Osteoblast (primary cell): ENCODE data around the gene PACSIN2. TPM values are rescaled to one million over a fixed set of nuclear protein-coding genes. Genes with fewer than 3 reads are reported as not detected.

Experiments
- DNase-seq: peaks from one replicate; pipeline ENCODE4 v3.0.0; 2011; ENCODE audit warnings: low spot score, mixed read lengths; ENCODE audit not compliant: insufficient read length; ENCODE audit errors: missing footprints
- H2AFZ ChIP-seq: 2 replicates; pipeline ENCODE4 v1.6.0; 2011; ENCODE audit warnings: mild to moderate bottlenecking, low read length
- H3K27ac ChIP-seq: 2 replicates; pipeline ENCODE4 v1.5.1; 2011; ENCODE audit warnings: mild to moderate bottlenecking, low read depth, low read length, moderate library complexity
- H3K27me3 ChIP-seq: 2 replicates; pipeline ENCODE4 v1.6.0; 2012; ENCODE audit warnings: mild to moderate bottlenecking, control low read depth, inconsistent platforms, low read length, moderate library complexity; ENCODE audit not compliant: insufficient read depth
- H3K36me3 ChIP-seq: 2 replicates; pipeline ENCODE4 v1.5.1; 2011; ENCODE audit warnings: mild to moderate bottlenecking, low read length, control low read depth, moderate library complexity; ENCODE audit not compliant: insufficient read depth
- H3K4me1 ChIP-seq: 2 replicates; pipeline ENCODE4 v1.5.1; 2011; ENCODE audit warnings: mild to moderate bottlenecking, low read length, control low read depth, moderate library complexity; ENCODE audit not compliant: insufficient read depth
- H3K4me2 ChIP-seq: 2 replicates; pipeline ENCODE4 v1.6.0; 2011; ENCODE audit warnings: mild to moderate bottlenecking, low read length; ENCODE audit not compliant: insufficient read depth
- H3K4me3 ChIP-seq: fragments of 200-600 bp; sonication (generic); 3 replicates; pipeline ENCODE4 v1.5.1; 2012; ENCODE audit warnings: mild to moderate bottlenecking, low read length, inconsistent platforms; ENCODE audit not compliant: insufficient read depth
- H3K79me2 ChIP-seq: 2 replicates; pipeline ENCODE4 v1.6.0; 2012; ENCODE audit warnings: mild to moderate bottlenecking, low read length, control low read depth, inconsistent platforms; ENCODE audit not compliant: insufficient read depth
- H3K9me3 ChIP-seq: 2 replicates; pipeline ENCODE4 v1.5.1; 2011; ENCODE audit warnings: low read depth, low read length, control low read depth
- H4K20me1 ChIP-seq: 2 replicates; pipeline ENCODE4 v1.6.0; 2012; ENCODE audit warnings: mild to moderate bottlenecking, low read length, control low read depth; ENCODE audit not compliant: insufficient read depth
- CTCF ChIP-seq: IDR thresholded peaks from 2 replicates; pipeline ENCODE4 v1.5.1; 2011; ENCODE audit warnings: mild to moderate bottlenecking, low read depth, low read length, moderate library complexity; ENCODE audit errors: extremely low read depth
- total RNA-seq: library from RNA; depleted of rRNA; stranded (reverse); fragments of >200 nt; gene quantifications from 2 replicates; pipeline ENCODE4 v1.2.3, GENCODE V29; 2012

Gene PACSIN2
- total RNA-seq, 1 donor = 38.0 TPM

- Histone ChIP-seq H3K9me3 (no peaks in the 10 kb centered on the region), H2AFZ (no peak overlapping the region), H3K36me3 (no peaks in the 10 kb centered on the region), H3K4me1 (peaks cover 15% of the 10 kb centered on the region), H3K79me2 (peaks cover 67% of the 10 kb centered on the region), H3K4me3 (no peak overlapping the region), H3K27ac (no peak overlapping the region), H3K27me3 (no peaks in the 10 kb centered on the region), H3K4me2 (no peak overlapping the region), H4K20me1 (peaks cover 51% of the 10 kb centered on the region)
- no peak for DNase-seq
- TF ChIP-seq CTCF = no peak
Measured at GRCh38 chr22:42979606-42980005, 35.3 kb downstream of the PACSIN2 start.

- no peaks in the 10 kb centered on the region for H3K9me3 ChIP-seq
- H3K4me2 ChIP-seq = peak overlapping the region; percentile 51
- peaks cover 15% of the 10 kb centered on the region for H3K4me1 ChIP-seq
- H4K20me1 ChIP-seq = peaks cover 54% of the 10 kb centered on the region
- no peaks in the 10 kb centered on the region for H3K36me3 ChIP-seq
- H3K27ac ChIP-seq = peak overlapping the region; percentile 83
- no peak overlapping the region for H2AFZ ChIP-seq
- H3K4me3 ChIP-seq = peak overlapping the region; percentile 8
- no peak for TF ChIP-seq CTCF
- H3K27me3 ChIP-seq = no peaks in the 10 kb centered on the region
- peaks cover 67% of the 10 kb centered on the region for H3K79me2 ChIP-seq
- DNase-seq = peak; percentile 94
Measured at GRCh38 chr22:42978453-42979103, 36.4 kb downstream of the PACSIN2 start.

GRCh38 chr22:42977569-42977968 is 37.4 kb downstream of the PACSIN2 start:
- Histone ChIP-seq H3K4me1 (peaks cover 15% of the 10 kb centered on the region), H3K4me3 (no peak overlapping the region), H3K79me2 (peaks cover 71% of the 10 kb centered on the region), H3K27me3 (no peaks in the 10 kb centered on the region), H4K20me1 (peaks cover 57% of the 10 kb centered on the region), H3K36me3 (no peaks in the 10 kb centered on the region), H3K4me2 (no peak overlapping the region), H3K9me3 (no peaks in the 10 kb centered on the region), H3K27ac (peak overlapping the region; percentile 83), H2AFZ (no peak overlapping the region)
- no peak for TF ChIP-seq CTCF
- DNase-seq = no peak

- H3K36me3 ChIP-seq = no peaks in the 10 kb centered on the region
- no peak overlapping the region for H3K4me3 ChIP-seq
- H2AFZ ChIP-seq = no peak overlapping the region
- H3K27ac ChIP-seq = no peak overlapping the region
- TF ChIP-seq CTCF = no peak
- peaks cover 15% of the 10 kb centered on the region for H3K4me1 ChIP-seq
- no peak overlapping the region for H3K4me2 ChIP-seq
- H3K79me2 ChIP-seq = peaks cover 76% of the 10 kb centered on the region
- no peaks in the 10 kb centered on the region for H3K27me3 ChIP-seq
- no peaks in the 10 kb centered on the region for H3K9me3 ChIP-seq
- no peak for DNase-seq
- H4K20me1 ChIP-seq = peaks cover 59% of the 10 kb centered on the region
Measured at GRCh38 chr22:42976217-42976933, 38.6 kb downstream of the PACSIN2 start.
